GM12878 (cell line): ENCODE results near the gene DYRK1B. TPM values are rescaled to one million over a fixed set of nuclear protein-coding genes. Genes with fewer than 3 reads are reported as not detected.

Source experiments
- ATAC-seq: fragments of 200-7000 bp; cut with Tn5 transposase; 3 replicates; pipeline ENCODE4 v1.9.1; 2020; ENCODE audit warnings: mild to moderate bottlenecking, moderate library complexity
- BruUV-seq: library from RNA; stranded (reverse); fragments of 400-500 nt; replicated peaks from 2 replicates; lab custom pipeline; 2021; lab: Mats Ljungman, UMichigan
- CTCF ChIA-PET: fragments of 300-600 bp; sonication (Branson Sonifier 250); formaldehyde crosslinking; extraction: SDS; loops from one replicate; lab custom pipeline; 2021; ENCODE audit warnings: inconsistent platforms; lab: Yijun Ruan, JAX
- POLR2A ChIA-PET: fragments of 350-600 bp; formaldehyde crosslinking; extraction: SDS; loops from one replicate; lab custom pipeline; 2021; ENCODE audit warnings: inconsistent platforms; lab: Charles Lee
- RAD21 ChIA-PET: fragments of 300-600 bp; sonication (Branson Sonifier 250); formaldehyde crosslinking; loops from one replicate; lab custom pipeline; 2023; ENCODE audit warnings: antibody characterized with exemption; ENCODE audit not compliant: unreplicated experiment; lab: Charles Lee
- SMC1A ChIA-PET: fragments of 300-600 bp; sonication (Branson Sonifier 250); formaldehyde crosslinking; loops from one replicate; lab custom pipeline; 2023; ENCODE audit not compliant: unreplicated experiment, uncharacterized antibody; lab: Charles Lee
- DNase-seq: peaks from one replicate; pipeline ENCODE4 v3.0.0-alpha.2; 2011; ENCODE audit warnings: low read depth, low spot score
- FAIRE-seq: peaks from 3 replicates; lab custom pipeline; 2011; peaks lifted over from hg19 to GRCh38; lab: Jason Lieb, UNC
- H2AFZ ChIP-seq: 2 replicates; pipeline ENCODE4 v1.6.0; 2011; ENCODE audit warnings: low read depth, low read length, control low read depth; ENCODE audit not compliant: control insufficient read depth
- H3K27ac ChIP-seq: 2 replicates; pipeline ENCODE4 v1.5.1; 2011; ENCODE audit warnings: control low read depth; ENCODE audit not compliant: control insufficient read depth, insufficient read depth
- H3K27me3 ChIP-seq, 2 experiments: replicated peaks in 1 of 2; 2 replicates each; pipeline versions ENCODE4 v1.6.0 to v1.6.1; 2011; ENCODE audit warnings: low read length in 1 of 2; ENCODE audit not compliant: control insufficient read depth in 2 of 2, insufficient read depth in 2 of 2
- H3K36me3 ChIP-seq, 2 experiments: 2 replicates each; pipeline ENCODE4 v1.5.1; 2011; ENCODE audit warnings: low read length in 1 of 2; ENCODE audit not compliant: control insufficient read depth in 2 of 2, insufficient read depth in 2 of 2
- H3K4me1 ChIP-seq: 2 replicates; pipeline ENCODE4 v1.6.1; 2011; ENCODE audit warnings: mild to moderate bottlenecking, low read length, moderate library complexity, mixed read lengths; ENCODE audit not compliant: control insufficient read depth, insufficient read depth
- H3K4me2 ChIP-seq: 2 replicates; pipeline ENCODE4 v1.6.0; 2011; ENCODE audit warnings: control low read depth; ENCODE audit not compliant: control insufficient read depth, insufficient read depth
- H3K4me3 ChIP-seq: fragments of 200-600 bp; sonication (generic); 2 replicates; pipeline ENCODE4 v1.5.1; 2016
- H3K79me2 ChIP-seq: 2 replicates; pipeline ENCODE4 v1.6.0; 2011; ENCODE audit warnings: low read length; ENCODE audit not compliant: control insufficient read depth, insufficient read depth
- H3K9ac ChIP-seq: 2 replicates; pipeline ENCODE4 v1.8.0; 2011; ENCODE audit warnings: low read length, control low read depth, mixed read lengths; ENCODE audit not compliant: control insufficient read depth, insufficient read depth
- H3K9me3 ChIP-seq: replicated peaks from 3 replicates; pipeline ENCODE4 v1.5.1; 2011; ENCODE audit warnings: mild to moderate bottlenecking, low read length; ENCODE audit not compliant: control insufficient read depth, insufficient read depth
- H4K20me1 ChIP-seq: 2 replicates; pipeline ENCODE4 v1.6.0; 2011; ENCODE audit not compliant: control insufficient read depth, insufficient read depth
- ATF3 ChIP-seq: IDR thresholded peaks from 2 replicates; pipeline ENCODE4 v1.6.1; 2011; ENCODE audit warnings: low read depth, mild to moderate bottlenecking, low read length, moderate library complexity, borderline replicate concordance; ENCODE audit errors: extremely low read depth
- EGR1 ChIP-seq, 2 experiments: IDR thresholded peaks; 1 replicate in 1 of 2; 2 replicates in 1 of 2; pipeline ENCODE4 v1.6.1; 2011 to 2012; ENCODE audit warnings: low read depth in 2 of 2, low read length in 2 of 2, borderline replicate concordance in 1 of 2, mild to moderate bottlenecking in 1 of 2, moderate library complexity in 1 of 2
- EP300 ChIP-seq, 2 experiments: fragments of 150-350 bp in 1 of 2; IDR thresholded peaks; 2 replicates each; pipeline ENCODE4 v1.6.1; 2011 to 2012; ENCODE audit warnings: low read depth in 2 of 2, low read length in 2 of 2, borderline replicate concordance in 1 of 2, improper control_type of control experiment in 1 of 2, inconsistent platforms in 1 of 2; ENCODE audit not compliant: control insufficient read depth in 1 of 2
- HDGF ChIP-seq: fragments of 450-650 bp; IDR thresholded peaks from 2 replicates; pipeline ENCODE4 v1.6.1; 2016; ENCODE audit warnings: antibody characterized with exemption
- IKZF1 ChIP-seq: fragments of 450-650 bp; conservative IDR thresholded peaks from 2 replicates; pipeline ENCODE4 v1.6.1; 2017; ENCODE audit warnings: antibody characterized with exemption, mild to moderate bottlenecking
- JUNB ChIP-seq: IDR thresholded peaks from 2 replicates; pipeline ENCODE4 v1.6.1; 2016; ENCODE audit warnings: antibody characterized with exemption, mild to moderate bottlenecking
- NR2F1 ChIP-seq: fragments of 450-650 bp; conservative IDR thresholded peaks from 2 replicates; pipeline ENCODE4 v1.6.1; 2017; ENCODE audit warnings: mild to moderate bottlenecking
- POLR2AphosphoS2 ChIP-seq: IDR thresholded peaks from 2 replicates; pipeline ENCODE4 v1.6.1; 2011; ENCODE audit warnings: low read depth, mild to moderate bottlenecking, low read length, improper control_type of control experiment, moderate library complexity
- POU2F2 ChIP-seq: IDR thresholded peaks from 3 replicates; pipeline ENCODE4 v1.6.1; 2011; ENCODE audit warnings: low read depth, mild to moderate bottlenecking, low read length, borderline replicate concordance
- SMARCA5 ChIP-seq: fragments of 450-650 bp; IDR thresholded peaks from 2 replicates; pipeline ENCODE4 v1.6.1; 2017; ENCODE audit warnings: mild to moderate bottlenecking
- STAT3 ChIP-seq: IDR thresholded peaks from 2 replicates; pipeline ENCODE4 v1.6.1; 2011; ENCODE audit warnings: low read depth, low read length, improper control_type of control experiment
- ZBTB33 ChIP-seq: fragments of 450-650 bp; IDR thresholded peaks from 2 replicates; pipeline ENCODE4 v1.6.1; 2017; ENCODE audit warnings: mild to moderate bottlenecking
- WGBS: methylation state at CpG from one replicate; pipeline ENCODE4 v1.1.6; 2016; ENCODE audit warnings: low lambda C conversion rate; ENCODE audit not compliant: insufficient replicate concordance, insufficient coverage; ENCODE audit errors: missing lambda C conversion rate; 5-methylcytosine and 5-hydroxymethylcytosine counted together
- in situ Hi-C: fragments of 300-500 bp; cut with MboI; formaldehyde crosslinking; loops from 9 replicates; pipeline ENCODE4 v1.14.3; 2018; ENCODE audit warnings: mixed read lengths
- intact Hi-C: fragments of 100-400 bp; cut with micrococcal nuclease; formaldehyde crosslinking; loops from one replicate; pipeline ENCODE4 v1.14.2; 2022; ENCODE audit not compliant: unreplicated experiment
- polyA plus RNA-seq, 11 experiments: library from polyadenylated mRNA; depleted of rRNA in 4 of 11; unstranded in 6 of 11; stranded (reverse) in 5 of 11; fragments of >200 nt; fragmentation: Nextera tagmentation in 4 of 11; fragmentation: Illumina TruSeq in 1 of 11; extraction: Ambion mirVana in 4 of 11; extraction: Trizol in 1 of 11; gene quantifications; 1 replicate in 1 of 11; 2 replicates in 10 of 11; pipeline versions ENCODE4 v1.2.1 to v1.2.3, GENCODE V29; 2011 to 2016; ENCODE audit warnings: inconsistent platforms in 2 of 11, missing spikeins in 2 of 11, low read depth in 1 of 11
- total RNA-seq, 4 experiments: library from RNA; depleted of rRNA in 3 of 4; stranded (reverse); fragments of >200 nt in 3 of 4; fragmentation: Illumina TruSeq in 1 of 4; extraction: Trizol in 1 of 4; gene quantifications; 2 replicates each; pipeline versions ENCODE4 v1.2.1 to v1.2.3, GENCODE V29; 2013 to 2021
- TF ChIP-seq, protein P1 (sequence below): fragments of 450-650 bp; IDR thresholded peaks from 2 replicates; pipeline ENCODE4 v1.6.1; 2017; ENCODE audit warnings: mild to moderate bottlenecking, moderate library complexity
- TF ChIP-seq, protein P2 (sequence below): fragments of 450-650 bp; IDR thresholded peaks from 2 replicates; pipeline ENCODE4 v1.6.1; 2017; ENCODE audit warnings: mild to moderate bottlenecking, low read depth, inconsistent platforms; ENCODE audit not compliant: poor library complexity, severe bottlenecking

The DYRK1B gene
- total and polyA plus RNA-seq, 10 of the 15 experiments (the other 5 are each of a cell fraction or from before 2014, with no cell fraction given), result 0.07 to 10.2 (median 3.4) TPM; not detected in 1

GRCh38 chr19:39834287-39834841 lies 402 bp upstream of the DYRK1B start:
- Histone ChIP-seq H4K20me1 (no peaks in the 10 kb centered on the region), H3K9me3 (no peaks in the 10 kb centered on the region), H3K4me2 (no peak overlapping the region), H3K4me3 (0 out of 2 replicates have a peak overlapping the region, but pooled peaks have one; percentile 5), H2AFZ (peak overlapping the region; percentile 70), H3K36me3 (peaks cover 38 to 50% of the 10 kb centered on the region in 2 experiments), H3K9ac (no peak overlapping the region), H3K27ac (no peak overlapping the region), H3K4me1 (peaks cover 10% of the 10 kb centered on the region), H3K27me3 (no peaks in the 10 kb centered on the region), H3K79me2 (peaks cover 20% of the 10 kb centered on the region)
- no TSS peak for BruUV-seq
- ChIA-PET RAD21 (interaction anchor here (0.6 to 2.1 kb wide), 14 partner anchors 8 to 409 kb away, joined by 3 to 29 read pairs (median 12); partner anchors contain the start of genes FBL and PSMC4), POLR2A (interaction anchor here (0.6 to 2.1 kb wide), 12 partner anchors 11 to 495 kb away, joined by 3 to 34 read pairs (median 5); partner anchors contain the start of gene FBL), CTCF (interaction anchor here (0.9 to 2.1 kb wide), 11 partner anchors 9 to 283 kb away, joined by 3 to 61 read pairs (median 6); no protein-coding TSS in a partner anchor), SMC1A (interaction anchor here (0.8 to 2.1 kb wide), 10 partner anchors 10 to 399 kb away, joined by 3 to 33 read pairs (median 4); partner anchors contain the start of genes FBL, LEUTX and RPS16)
- no peak for DNase-seq
- FAIRE-seq, result no peak
- ATAC-seq, result no peak
- WGBS, result 45% methylated on average over 19 of the region's 19 CpGs
- in situ Hi-C loops, result no loop called here
- intact Hi-C loops, result no loop called here
- TF ChIP-seq IKZF1 (peak; percentile 96), ZBTB33 (no peak), EGR1 (IDR thresholded peaks at IDR 0.05; ENCODE audit: borderline replicate concordance in 1 of 2, low read depth in 2 of 2, low read length in 2 of 2) (no peak), EP300 (IDR thresholded peaks at IDR 0.05; ENCODE audit: borderline replicate concordance in 1 of 2, control insufficient read depth in 1 of 2, low read depth in 2 of 2, low read length in 2 of 2) (no peak), JUNB (no peak), SMARCA5 (0 out of 2 replicates have a peak, but pooled peaks have one; percentile 42), POU2F2 (no peak), NR2F1 (peak; percentile 15; the same call in 1 of the 2 replicates), POLR2AphosphoS2 (no peak; the same call in 1 of the 2 replicates), ATF3 (no peak), HDGF (no peak), STAT3 (no peak)
- TF ChIP-seq, protein P1, sequence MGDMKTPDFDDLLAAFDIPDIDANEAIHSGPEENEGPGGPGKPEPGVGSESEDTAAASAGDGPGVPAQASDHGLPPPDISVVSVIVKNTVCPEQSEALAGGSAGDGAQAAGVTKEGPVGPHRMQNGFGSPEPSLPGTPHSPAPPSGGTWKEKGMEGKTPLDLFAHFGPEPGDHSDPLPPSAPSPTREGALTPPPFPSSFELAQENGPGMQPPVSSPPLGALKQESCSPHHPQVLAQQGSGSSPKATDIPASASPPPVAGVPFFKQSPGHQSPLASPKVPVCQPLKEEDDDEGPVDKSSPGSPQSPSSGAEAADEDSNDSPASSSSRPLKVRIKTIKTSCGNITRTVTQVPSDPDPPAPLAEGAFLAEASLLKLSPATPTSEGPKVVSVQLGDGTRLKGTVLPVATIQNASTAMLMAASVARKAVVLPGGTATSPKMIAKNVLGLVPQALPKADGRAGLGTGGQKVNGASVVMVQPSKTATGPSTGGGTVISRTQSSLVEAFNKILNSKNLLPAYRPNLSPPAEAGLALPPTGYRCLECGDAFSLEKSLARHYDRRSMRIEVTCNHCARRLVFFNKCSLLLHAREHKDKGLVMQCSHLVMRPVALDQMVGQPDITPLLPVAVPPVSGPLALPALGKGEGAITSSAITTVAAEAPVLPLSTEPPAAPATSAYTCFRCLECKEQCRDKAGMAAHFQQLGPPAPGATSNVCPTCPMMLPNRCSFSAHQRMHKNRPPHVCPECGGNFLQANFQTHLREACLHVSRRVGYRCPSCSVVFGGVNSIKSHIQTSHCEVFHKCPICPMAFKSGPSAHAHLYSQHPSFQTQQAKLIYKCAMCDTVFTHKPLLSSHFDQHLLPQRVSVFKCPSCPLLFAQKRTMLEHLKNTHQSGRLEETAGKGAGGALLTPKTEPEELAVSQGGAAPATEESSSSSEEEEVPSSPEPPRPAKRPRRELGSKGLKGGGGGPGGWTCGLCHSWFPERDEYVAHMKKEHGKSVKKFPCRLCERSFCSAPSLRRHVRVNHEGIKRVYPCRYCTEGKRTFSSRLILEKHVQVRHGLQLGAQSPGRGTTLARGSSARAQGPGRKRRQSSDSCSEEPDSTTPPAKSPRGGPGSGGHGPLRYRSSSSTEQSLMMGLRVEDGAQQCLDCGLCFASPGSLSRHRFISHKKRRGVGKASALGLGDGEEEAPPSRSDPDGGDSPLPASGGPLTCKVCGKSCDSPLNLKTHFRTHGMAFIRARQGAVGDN, result no peak
- TF ChIP-seq, protein P2, sequence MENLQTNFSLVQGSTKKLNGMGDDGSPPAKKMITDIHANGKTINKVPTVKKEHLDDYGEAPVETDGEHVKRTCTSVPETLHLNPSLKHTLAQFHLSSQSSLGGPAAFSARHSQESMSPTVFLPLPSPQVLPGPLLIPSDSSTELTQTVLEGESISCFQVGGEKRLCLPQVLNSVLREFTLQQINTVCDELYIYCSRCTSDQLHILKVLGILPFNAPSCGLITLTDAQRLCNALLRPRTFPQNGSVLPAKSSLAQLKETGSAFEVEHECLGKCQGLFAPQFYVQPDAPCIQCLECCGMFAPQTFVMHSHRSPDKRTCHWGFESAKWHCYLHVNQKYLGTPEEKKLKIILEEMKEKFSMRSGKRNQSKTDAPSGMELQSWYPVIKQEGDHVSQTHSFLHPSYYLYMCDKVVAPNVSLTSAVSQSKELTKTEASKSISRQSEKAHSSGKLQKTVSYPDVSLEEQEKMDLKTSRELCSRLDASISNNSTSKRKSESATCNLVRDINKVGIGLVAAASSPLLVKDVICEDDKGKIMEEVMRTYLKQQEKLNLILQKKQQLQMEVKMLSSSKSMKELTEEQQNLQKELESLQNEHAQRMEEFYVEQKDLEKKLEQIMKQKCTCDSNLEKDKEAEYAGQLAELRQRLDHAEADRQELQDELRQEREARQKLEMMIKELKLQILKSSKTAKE, result no peak
